Uterus (tissue), 4 donors: ENCODE results near the gene STXBP5. TPM values are rescaled to one million over a fixed set of nuclear protein-coding genes. Genes with fewer than 3 reads are reported as not detected.

Experiments
- DNase-seq, 2 donors: peaks; one replicate each; pipeline ENCODE4 v3.0.0-alpha.2; 2019 to 2020
- H3K27ac ChIP-seq, 2 donors: fragments of 200-600 bp; sonication (generic); 1 replicate in 1 of 2; 2 replicates in 1 of 2; pipeline ENCODE4 v1.5.1; 2016 to 2018
- H3K27me3 ChIP-seq, 2 donors: fragments of 200-600 bp; sonication (generic); one replicate each; pipeline ENCODE4 v1.5.1; 2018 to 2019; ENCODE audit warnings: control low read depth in 1 of 2
- H3K36me3 ChIP-seq, 2 donors: fragments of 200-600 bp; sonication (generic); one replicate each; pipeline ENCODE4 v1.5.1; 2019; ENCODE audit warnings: control low read depth in 1 of 2
- H3K4me1 ChIP-seq, 2 donors: fragments of 200-600 bp; sonication (generic); one replicate each; pipeline ENCODE4 v1.5.1; 2018 to 2019; ENCODE audit warnings: control low read depth in 1 of 2
- H3K4me3 ChIP-seq, 2 donors: fragments of 200-600 bp; sonication (generic); 1 replicate in 1 of 2; 2 replicates in 1 of 2; pipeline ENCODE4 v1.5.1; 2018 to 2019; ENCODE audit warnings: mild to moderate bottlenecking in 1 of 2
- H3K9me3 ChIP-seq, 2 donors: fragments of 200-600 bp; sonication (generic); one replicate each; pipeline ENCODE4 v1.5.1; 2019; ENCODE audit warnings: control low read depth in 1 of 2
- POLR2A ChIP-seq, 2 donors: fragments of 450-650 bp; IDR thresholded peaks; one replicate each; pipeline ENCODE4 v1.6.1; 2016; ENCODE audit warnings: antibody characterized with exemption in 2 of 2, mild to moderate bottlenecking in 1 of 2, moderate library complexity in 1 of 2
- intact Hi-C: fragments of 100-400 bp; cut with DNase I; formaldehyde crosslinking; loops from one replicate; pipeline ENCODE4 v1.15.1; 2023; ENCODE audit warnings: low total_unique reads
- total RNA-seq, 4 donors: library from RNA; depleted of rRNA in 3 of 4; stranded (reverse); fragments of >200 nt in 3 of 4; gene quantifications; one replicate each; pipeline versions ENCODE4 v1.1.0 to v1.2.4, GENCODE V29; 2014 to 2023
- TF ChIP-seq, protein P1 (sequence below), 4 experiments: fragments of 200-600 bp in 2 of 4; fragments of 450-650 bp in 2 of 4; sonication (generic) in 2 of 4; IDR thresholded peaks; one replicate each; pipeline ENCODE4 v1.5.1; 2016 to 2019; ENCODE audit warnings: antibody characterized with exemption in 4 of 4, mild to moderate bottlenecking in 2 of 4, moderate library complexity in 1 of 4
- donor health status: DM: yes; HTN: yes; CAD: no.

Gene STXBP5
- total RNA-seq, 4 donors from 2014 or later = 28.9 to 80.2 (median 36.9) TPM

DNA sequence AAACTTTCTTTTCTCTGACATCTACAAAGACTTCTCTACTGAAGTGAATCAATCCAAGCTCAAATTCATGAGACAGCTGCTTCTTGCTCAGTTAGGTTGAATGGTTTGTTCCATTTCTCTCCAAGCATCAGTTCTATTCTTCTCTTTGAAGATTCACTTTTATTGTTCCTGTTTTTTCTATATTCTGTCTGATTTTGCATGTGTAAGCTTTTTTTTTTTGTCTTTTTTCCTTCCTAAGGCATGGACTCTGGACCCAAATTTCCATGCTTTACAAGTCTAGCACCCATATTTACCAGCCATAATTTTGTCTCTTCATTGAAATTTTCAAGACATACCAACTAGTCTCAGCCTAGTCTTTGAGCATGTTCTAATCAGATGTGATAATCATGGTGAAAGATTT is 25.9 kb upstream of the STXBP5 start:
- H3K4me1 ChIP-seq = no peaks in the 10 kb centered on the region
- TF ChIP-seq, protein P1, sequence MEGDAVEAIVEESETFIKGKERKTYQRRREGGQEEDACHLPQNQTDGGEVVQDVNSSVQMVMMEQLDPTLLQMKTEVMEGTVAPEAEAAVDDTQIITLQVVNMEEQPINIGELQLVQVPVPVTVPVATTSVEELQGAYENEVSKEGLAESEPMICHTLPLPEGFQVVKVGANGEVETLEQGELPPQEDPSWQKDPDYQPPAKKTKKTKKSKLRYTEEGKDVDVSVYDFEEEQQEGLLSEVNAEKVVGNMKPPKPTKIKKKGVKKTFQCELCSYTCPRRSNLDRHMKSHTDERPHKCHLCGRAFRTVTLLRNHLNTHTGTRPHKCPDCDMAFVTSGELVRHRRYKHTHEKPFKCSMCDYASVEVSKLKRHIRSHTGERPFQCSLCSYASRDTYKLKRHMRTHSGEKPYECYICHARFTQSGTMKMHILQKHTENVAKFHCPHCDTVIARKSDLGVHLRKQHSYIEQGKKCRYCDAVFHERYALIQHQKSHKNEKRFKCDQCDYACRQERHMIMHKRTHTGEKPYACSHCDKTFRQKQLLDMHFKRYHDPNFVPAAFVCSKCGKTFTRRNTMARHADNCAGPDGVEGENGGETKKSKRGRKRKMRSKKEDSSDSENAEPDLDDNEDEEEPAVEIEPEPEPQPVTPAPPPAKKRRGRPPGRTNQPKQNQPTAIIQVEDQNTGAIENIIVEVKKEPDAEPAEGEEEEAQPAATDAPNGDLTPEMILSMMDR (IDR thresholded peaks at IDR 0.05) = no peak
- TF ChIP-seq POLR2A (IDR thresholded peaks at IDR 0.05) = no peak
- intact Hi-C loops = no loop called here
- H3K36me3 ChIP-seq = no peaks in the 10 kb centered on the region
- no peaks in the 10 kb centered on the region for H3K9me3 ChIP-seq
- no peak overlapping the region for H3K4me3 ChIP-seq
- H3K27me3 ChIP-seq = no peaks in the 10 kb centered on the region
- DNase-seq = no peak
- no peak overlapping the region for H3K27ac ChIP-seq

DNA sequence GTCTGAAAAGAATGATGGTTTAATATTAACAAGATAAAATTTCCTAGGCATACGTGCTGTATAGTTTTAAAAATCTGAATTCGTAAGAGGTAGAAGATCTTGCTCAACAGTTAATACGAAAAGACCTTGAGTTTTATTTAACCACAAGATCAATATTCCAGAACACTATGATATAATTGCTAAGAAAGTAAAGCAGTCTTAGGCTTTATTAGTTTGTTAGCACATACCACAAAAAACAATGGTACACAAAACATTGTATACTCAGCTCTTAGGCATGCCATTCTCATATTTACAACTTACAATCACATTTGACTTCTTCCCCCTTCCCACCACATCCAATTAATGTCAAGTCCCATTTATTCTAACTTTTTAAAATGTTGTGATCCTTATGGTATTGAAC is 24.4 kb upstream of the STXBP5 start:
- Histone ChIP-seq H3K9me3 (no peaks in the 10 kb centered on the region), H3K27me3 (no peaks in the 10 kb centered on the region), H3K36me3 (no peaks in the 10 kb centered on the region), H3K4me3 (no peak overlapping the region), H3K27ac (no peak overlapping the region), H3K4me1 (no peaks in the 10 kb centered on the region)
- no peak for DNase-seq
- TF ChIP-seq, protein P1 (IDR thresholded peaks at IDR 0.05) = no peak
- TF ChIP-seq POLR2A (IDR thresholded peaks at IDR 0.05) = no peak
- intact Hi-C loops = no loop called here

DNA sequence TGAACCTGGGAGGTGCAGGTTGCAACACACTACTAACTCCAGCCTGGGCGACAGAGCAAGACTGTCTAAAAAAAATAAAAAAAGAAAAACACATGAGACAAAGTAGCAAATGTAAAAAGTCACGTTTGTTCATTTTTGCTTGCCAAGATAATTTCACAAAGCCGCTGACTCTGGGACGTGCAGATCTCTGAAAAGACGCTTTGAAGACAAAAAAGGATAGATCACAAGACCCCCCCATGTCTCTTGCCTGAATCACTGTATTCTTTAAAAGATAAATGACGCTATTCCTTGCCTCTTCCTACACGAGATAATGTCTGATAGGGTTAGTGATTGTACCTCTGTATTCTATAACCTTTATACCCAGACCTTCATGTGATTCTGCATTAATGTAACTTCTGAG is 23.3 kb upstream of the STXBP5 start:
- no peak for DNase-seq
- Histone ChIP-seq H3K36me3 (no peaks in the 10 kb centered on the region), H3K9me3 (no peaks in the 10 kb centered on the region), H3K27ac (no peak overlapping the region), H3K4me3 (no peak overlapping the region), H3K4me1 (no peaks in the 10 kb centered on the region), H3K27me3 (no peaks in the 10 kb centered on the region)
- intact Hi-C loops = no loop called here
- TF ChIP-seq, protein P1 (IDR thresholded peaks at IDR 0.05) = no peak
- TF ChIP-seq POLR2A (IDR thresholded peaks at IDR 0.05) = no peak

DNA sequence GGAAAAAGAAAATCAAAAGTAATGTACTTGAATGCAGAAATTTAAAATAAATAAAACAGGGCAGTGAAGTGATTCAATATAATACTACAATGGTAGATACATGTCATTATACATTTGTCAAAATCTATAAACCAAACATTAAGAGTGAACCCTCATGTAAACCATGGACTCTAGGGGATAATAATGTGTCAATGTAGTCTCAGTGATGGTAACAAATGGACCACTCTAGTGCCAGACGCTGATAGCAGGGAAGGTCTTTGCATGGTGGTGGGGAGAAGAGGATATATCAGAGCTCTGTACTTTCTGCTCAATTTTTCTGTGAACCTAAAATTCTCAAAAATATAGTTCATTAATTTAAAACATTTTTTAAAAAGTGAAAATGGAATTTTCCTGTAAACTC is 19.8 kb upstream of the STXBP5 start:
- Histone ChIP-seq H3K27ac (no peak overlapping the region), H3K27me3 (no peaks in the 10 kb centered on the region), H3K4me1 (no peaks in the 10 kb centered on the region), H3K36me3 (no peaks in the 10 kb centered on the region), H3K9me3 (no peaks in the 10 kb centered on the region), H3K4me3 (no peak overlapping the region)
- DNase-seq = no peak
- intact Hi-C loops = no loop called here
- no peak for TF ChIP-seq POLR2A (IDR thresholded peaks at IDR 0.05)
- TF ChIP-seq, protein P1 (IDR thresholded peaks at IDR 0.05) = no peak

DNA sequence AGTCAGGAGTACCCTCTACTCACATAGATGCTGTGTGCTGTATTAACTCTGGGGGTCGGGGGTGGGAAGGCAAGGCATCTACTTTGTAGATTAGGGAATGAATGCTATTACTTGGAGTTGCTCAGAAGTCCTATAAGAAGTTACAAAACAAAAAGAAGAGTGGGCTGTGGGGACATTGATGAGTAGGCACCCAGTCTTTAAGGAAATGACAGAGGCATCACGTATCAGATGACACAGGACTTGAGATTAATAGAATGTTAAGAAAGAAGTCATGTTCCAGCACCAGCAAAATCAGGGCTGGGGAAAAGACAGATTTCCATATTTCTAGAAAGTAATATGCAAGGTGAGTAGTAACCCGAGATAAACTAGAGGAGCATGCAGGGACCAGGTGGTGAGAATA is 19.0 kb upstream of the STXBP5 start:
- H3K4me3 ChIP-seq = no peak overlapping the region
- no peaks in the 10 kb centered on the region for H3K4me1 ChIP-seq
- TF ChIP-seq POLR2A (IDR thresholded peaks at IDR 0.05) = no peak
- TF ChIP-seq, protein P1 (IDR thresholded peaks at IDR 0.05) = no peak
- no peak overlapping the region for H3K27ac ChIP-seq
- H3K27me3 ChIP-seq = no peaks in the 10 kb centered on the region
- H3K36me3 ChIP-seq = no peaks in the 10 kb centered on the region
- no peak for DNase-seq
- intact Hi-C loops = no loop called here
- no peaks in the 10 kb centered on the region for H3K9me3 ChIP-seq
